Gastroesophageal sphincter (tissue), 4 donors: ENCODE results near the gene CCDC57. TPM values are rescaled to one million over a fixed set of nuclear protein-coding genes. Genes with fewer than 3 reads are reported as not detected.
A peak's percentile ranks its signal among the peaks of the same experiment; 100 is the strongest.

ENCODE experiments used
- ATAC-seq: fragments of 150-250 bp; one replicate; pipeline ENCODE4 v1.9.1; 2016; ENCODE audit warnings: mild to moderate bottlenecking, moderate library complexity
- H3K27ac ChIP-seq, 4 donors: fragments of 200-600 bp; sonication (generic) in 3 of 4; 1 replicate in 3 of 4; 2 replicates in 1 of 4; pipeline ENCODE4 v1.5.1; 2016 to 2019
- H3K27me3 ChIP-seq: fragments of 200-600 bp; sonication (generic); one replicate; pipeline ENCODE4 v1.5.1; 2019
- H3K36me3 ChIP-seq, 2 donors: fragments of 200-600 bp; sonication (generic); one replicate each; pipeline ENCODE4 v1.5.1; 2019; ENCODE audit warnings: control low read depth in 1 of 2
- H3K4me1 ChIP-seq, 3 donors: fragments of 200-600 bp; sonication (generic); 1 replicate in 2 of 3; 2 replicates in 1 of 3; pipeline ENCODE4 v1.5.1; 2016 to 2019; ENCODE audit warnings: control low read depth in 2 of 3
- H3K4me3 ChIP-seq, 2 donors: fragments of 200-600 bp; sonication (generic); one replicate each; pipeline ENCODE4 v1.5.1; 2019; ENCODE audit warnings: mild to moderate bottlenecking in 1 of 2, moderate library complexity in 1 of 2
- H3K9me3 ChIP-seq, 3 donors: fragments of 200-600 bp; sonication (generic); one replicate each; pipeline ENCODE4 v1.5.1; 2017 to 2019; ENCODE audit warnings: control low read depth in 2 of 3
- EP300 ChIP-seq: sonication (generic); formaldehyde crosslinking; IDR thresholded peaks from one replicate; pipeline ENCODE4 v1.6.1; 2017; ENCODE audit warnings: antibody characterized with exemption, mild to moderate bottlenecking
- POLR2A ChIP-seq, 2 donors: fragments of 450-650 bp; IDR thresholded peaks; one replicate each; pipeline ENCODE4 v1.6.1; 2017; ENCODE audit warnings: antibody characterized with exemption in 2 of 2, mild to moderate bottlenecking in 2 of 2, moderate library complexity in 1 of 2
- POLR2AphosphoS5 ChIP-seq: sonication (generic); formaldehyde crosslinking; IDR thresholded peaks from one replicate; pipeline ENCODE4 v1.6.1; 2017; ENCODE audit warnings: antibody characterized with exemption
- WGBS, 2 donors: methylation state at CpG; one replicate each; pipeline ENCODE4 v1.1.5; 2018; ENCODE audit warnings: low coverage in 1 of 2; 5-methylcytosine and 5-hydroxymethylcytosine counted together
- total RNA-seq, 4 donors: library from RNA; depleted of rRNA; stranded (reverse); fragments of >200 nt; gene quantifications; one replicate each; pipeline ENCODE4 v1.1.0, GENCODE V29; 2016
- TF ChIP-seq, protein P1 (sequence below), 4 experiments: fragments of 200-600 bp in 2 of 4; fragments of 450-650 bp in 2 of 4; sonication (generic) in 1 of 4; IDR thresholded peaks; one replicate each; pipeline ENCODE4 v1.5.1; 2017 to 2019; ENCODE audit warnings: antibody characterized with exemption in 4 of 4, mild to moderate bottlenecking in 2 of 4, moderate library complexity in 2 of 4

The CCDC57 gene
- total RNA-seq, 4 donors from 2014 or later = 6.5 to 28.2 (median 16.2) TPM

DNA sequence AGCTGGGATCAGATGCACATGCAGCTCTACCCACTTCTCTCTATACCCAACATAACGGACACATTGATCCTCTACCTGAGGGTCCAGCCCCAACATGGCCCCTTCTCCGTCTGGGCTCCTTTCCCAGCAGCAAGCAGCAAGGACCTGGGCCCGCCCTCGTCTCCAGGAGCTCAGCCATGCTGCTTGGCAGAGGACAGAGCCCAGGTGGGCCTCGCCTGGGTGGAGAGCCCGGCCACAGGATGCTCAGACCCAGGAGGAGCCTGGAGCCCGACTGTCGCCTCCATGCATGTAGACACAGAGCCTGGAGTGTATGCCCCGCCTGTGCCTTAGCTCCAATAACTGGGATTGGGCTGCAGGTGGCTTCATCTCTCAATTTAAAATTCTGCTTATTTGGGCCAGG, 57.0 kb downstream of the CCDC57 start:
- WGBS, 2 donors = 85% methylated on average over 2 of the region's 9 CpGs; no CpG with 5 or more reads in 1 of the 2 donors
- Histone ChIP-seq H3K9me3 (no peaks in the 10 kb centered on the region), H3K36me3 (peaks cover 0 to 58% of the 10 kb centered on the region in 2 donors), H3K27ac (no peak overlapping the region), H3K4me3 (no peak overlapping the region), H3K4me1 (no peaks in the 10 kb centered on the region), H3K27me3 (no peaks in the 10 kb centered on the region)
- TF ChIP-seq POLR2A (IDR thresholded peaks at IDR 0.05) = no peak
- TF ChIP-seq POLR2AphosphoS5 = no peak
- TF ChIP-seq, protein P1, sequence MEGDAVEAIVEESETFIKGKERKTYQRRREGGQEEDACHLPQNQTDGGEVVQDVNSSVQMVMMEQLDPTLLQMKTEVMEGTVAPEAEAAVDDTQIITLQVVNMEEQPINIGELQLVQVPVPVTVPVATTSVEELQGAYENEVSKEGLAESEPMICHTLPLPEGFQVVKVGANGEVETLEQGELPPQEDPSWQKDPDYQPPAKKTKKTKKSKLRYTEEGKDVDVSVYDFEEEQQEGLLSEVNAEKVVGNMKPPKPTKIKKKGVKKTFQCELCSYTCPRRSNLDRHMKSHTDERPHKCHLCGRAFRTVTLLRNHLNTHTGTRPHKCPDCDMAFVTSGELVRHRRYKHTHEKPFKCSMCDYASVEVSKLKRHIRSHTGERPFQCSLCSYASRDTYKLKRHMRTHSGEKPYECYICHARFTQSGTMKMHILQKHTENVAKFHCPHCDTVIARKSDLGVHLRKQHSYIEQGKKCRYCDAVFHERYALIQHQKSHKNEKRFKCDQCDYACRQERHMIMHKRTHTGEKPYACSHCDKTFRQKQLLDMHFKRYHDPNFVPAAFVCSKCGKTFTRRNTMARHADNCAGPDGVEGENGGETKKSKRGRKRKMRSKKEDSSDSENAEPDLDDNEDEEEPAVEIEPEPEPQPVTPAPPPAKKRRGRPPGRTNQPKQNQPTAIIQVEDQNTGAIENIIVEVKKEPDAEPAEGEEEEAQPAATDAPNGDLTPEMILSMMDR (IDR thresholded peaks at IDR 0.05) = no peak
- TF ChIP-seq EP300 = no peak
- ATAC-seq = no peak

DNA sequence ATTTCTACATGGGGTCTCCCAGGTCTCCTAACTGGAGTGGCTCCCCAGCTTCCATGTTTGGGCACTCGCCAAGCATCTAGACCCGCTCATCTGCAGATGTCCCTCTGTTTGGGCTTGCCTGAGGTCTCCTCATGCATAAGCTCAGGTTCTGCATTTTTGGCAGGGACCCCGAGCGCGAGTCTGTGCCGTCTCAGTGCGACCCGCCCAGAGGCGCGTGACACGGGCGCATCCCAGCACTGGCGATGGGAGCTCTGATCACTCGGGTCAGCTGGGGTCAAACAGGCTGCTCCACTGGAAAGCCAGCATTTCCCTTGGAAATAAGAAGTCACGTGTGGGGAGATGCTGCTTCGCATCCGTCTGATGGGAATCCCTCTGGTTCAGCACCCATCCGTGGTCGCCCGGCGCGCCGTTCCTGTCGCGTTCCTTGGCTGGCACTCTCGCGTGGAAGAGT, 57.7 kb downstream of the CCDC57 start:
- no peak for TF ChIP-seq POLR2A (IDR thresholded peaks at IDR 0.05)
- Histone ChIP-seq H3K4me1 (no peaks in the 10 kb centered on the region), H3K27ac (no peak overlapping the region), H3K36me3 (peaks cover 0 to 51% of the 10 kb centered on the region in 2 donors), H3K27me3 (no peaks in the 10 kb centered on the region), H3K4me3 (no peak overlapping the region), H3K9me3 (no peaks in the 10 kb centered on the region)
- ATAC-seq = no peak
- 68 to 90% methylated on average over 3 to 13 of the region's 27 CpGs for WGBS, 2 donors

DNA sequence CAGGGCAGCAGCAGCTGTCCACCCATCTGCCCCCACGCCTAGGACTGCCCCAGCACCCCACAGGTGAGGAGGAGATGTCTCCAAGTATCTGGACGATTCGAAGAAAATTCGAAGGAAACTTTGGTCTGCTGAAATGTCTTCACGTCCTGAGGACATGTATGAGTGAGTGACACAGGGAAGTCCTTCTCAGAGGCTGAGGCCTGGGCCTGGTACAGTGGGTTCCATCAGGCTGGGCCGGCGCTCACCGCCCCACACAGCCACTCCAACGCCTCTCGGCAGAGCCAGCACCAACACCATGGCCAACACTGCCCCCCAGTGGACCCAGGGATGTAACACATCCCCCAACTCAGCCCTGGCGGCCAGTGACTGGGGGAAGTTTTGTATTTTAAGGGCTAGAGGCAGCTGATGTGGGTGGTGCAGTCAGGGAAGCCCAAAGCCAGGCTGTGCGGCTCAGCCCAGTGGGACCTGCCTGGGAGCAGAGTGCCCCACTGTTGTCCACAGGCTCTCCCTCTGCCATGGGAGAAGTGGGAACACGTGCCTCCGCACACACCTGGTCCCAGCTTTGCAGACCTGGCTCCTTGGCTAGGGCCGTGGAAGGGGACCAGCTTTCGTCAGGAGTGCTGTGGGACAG, 58.8 kb downstream of the CCDC57 start:
- Histone ChIP-seq H3K9me3 (no peaks in the 10 kb centered on the region), H3K27me3 (no peaks in the 10 kb centered on the region), H3K4me1 (no peaks in the 10 kb centered on the region), H3K4me3 (no peak overlapping the region), H3K27ac (no peak overlapping the region), H3K36me3 (peaks cover 0 to 46% of the 10 kb centered on the region in 2 donors)
- no peak for TF ChIP-seq POLR2A (IDR thresholded peaks at IDR 0.05)
- TF ChIP-seq, protein P1 (IDR thresholded peaks at IDR 0.05) = peak in 3 of 4 experiments; percentile 92 to 94 (median 93)
- 64% methylated on average over 4 of the region's 16 CpGs; no CpG with 5 or more reads in 1 of the 2 donors for WGBS, 2 donors
- ATAC-seq = peak; percentile 79

DNA sequence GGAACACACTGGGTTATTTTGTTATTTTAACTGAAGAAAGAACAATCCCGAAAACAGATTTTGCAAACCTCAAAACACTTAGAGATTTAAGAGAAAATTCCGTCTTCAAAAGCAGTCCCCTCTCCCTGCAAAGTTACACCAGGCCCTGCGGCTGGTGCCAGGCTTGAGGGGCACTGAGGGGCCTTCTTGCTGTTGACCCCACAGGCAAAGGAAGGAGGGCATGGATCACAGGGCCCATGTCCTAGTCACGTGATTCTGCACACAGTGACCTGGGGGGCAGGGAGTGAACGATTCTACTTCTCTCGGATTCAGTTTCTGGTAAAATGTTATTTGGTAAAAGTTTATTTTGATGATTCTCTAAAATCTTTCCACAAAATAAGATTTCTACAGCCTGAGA, 59.3 kb downstream of the CCDC57 start:
- Histone ChIP-seq H3K4me1 (no peaks in the 10 kb centered on the region), H3K9me3 (no peaks in the 10 kb centered on the region), H3K4me3 (no peak overlapping the region), H3K27ac (no peak overlapping the region), H3K27me3 (no peaks in the 10 kb centered on the region), H3K36me3 (peaks cover 0 to 44% of the 10 kb centered on the region in 2 donors)
- 86 to 96% methylated on average over 3 to 5 of the region's 6 CpGs for whole genome bisulfite sequencing, 2 donors
- no peak for ATAC-seq
- no peak for TF ChIP-seq POLR2A (IDR thresholded peaks at IDR 0.05)
- TF ChIP-seq, protein P1 (IDR thresholded peaks at IDR 0.05) = no peak
- TF ChIP-seq EP300 = no peak
- TF ChIP-seq POLR2AphosphoS5 = no peak

DNA sequence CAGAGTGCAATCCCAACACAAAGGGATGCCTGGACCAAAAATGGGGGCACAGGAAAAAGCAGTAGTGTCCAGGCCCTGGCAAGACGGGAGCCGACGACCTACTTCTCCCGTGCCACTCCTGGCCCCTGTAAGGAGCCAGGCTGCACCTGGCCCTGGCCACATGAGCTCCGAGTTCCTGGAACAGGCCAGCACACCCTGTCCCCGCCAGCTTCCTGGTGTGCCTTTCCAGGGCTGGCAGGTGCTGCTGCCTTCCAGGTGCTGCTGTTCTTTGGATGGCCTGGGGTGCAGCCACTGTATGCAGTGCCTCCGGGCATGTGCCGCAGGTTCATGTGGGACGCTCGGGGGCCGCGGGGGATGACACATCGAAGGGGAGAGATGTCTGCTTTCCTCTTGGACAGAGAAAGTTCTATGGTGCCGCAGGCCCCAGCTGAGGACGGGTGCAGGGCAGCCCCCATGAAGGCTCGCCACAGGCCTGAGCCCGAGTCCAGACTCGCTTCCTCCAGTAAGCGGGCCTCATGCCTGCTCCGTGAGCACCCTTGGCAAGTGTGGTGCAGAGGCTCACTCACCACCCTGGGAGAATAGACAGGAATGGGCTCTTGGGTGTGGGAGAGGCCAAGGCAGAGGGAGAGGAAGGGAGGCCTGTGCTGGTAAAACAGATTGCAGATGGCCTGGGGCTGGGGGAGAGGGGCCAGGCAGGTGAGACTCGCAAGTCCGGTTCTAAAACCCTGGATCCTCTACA, 59.9 kb downstream of the CCDC57 start:
- no peak overlapping the region for H3K4me3 ChIP-seq
- H3K27me3 ChIP-seq = no peaks in the 10 kb centered on the region
- H3K9me3 ChIP-seq = no peaks in the 10 kb centered on the region
- H3K27ac ChIP-seq = no peak overlapping the region
- TF ChIP-seq POLR2A (IDR thresholded peaks at IDR 0.05) (no peak), EP300 (no peak), POLR2AphosphoS5 (no peak)
- TF ChIP-seq, protein P1 (IDR thresholded peaks at IDR 0.05) = no peak
- WGBS, 2 donors = 87% methylated on average over 3 of the region's 22 CpGs; no CpG with 5 or more reads in 1 of the 2 donors
- H3K36me3 ChIP-seq = peaks cover 0 to 41% of the 10 kb centered on the region in 2 donors
- no peak for ATAC-seq
- no peaks in the 10 kb centered on the region for H3K4me1 ChIP-seq
